Umbilical cord (tissue), 2 donors: Measurements from ENCODE around the gene AMPD3. TPM values are rescaled to one million over a fixed set of nuclear protein-coding genes. Genes with fewer than 3 reads are reported as not detected.

ENCODE experiments used
- DNase-seq: peaks from one replicate; pipeline ENCODE4 v3.0.0-alpha.2; 2015; ENCODE audit warnings: low spot score
- total RNA-seq: library from RNA; depleted of rRNA; stranded (reverse); fragments of >200 nt; gene quantifications from one replicate; pipeline ENCODE4 v1.2.3, GENCODE V29; 2014; ENCODE audit warnings: low replicate concordance; ENCODE audit not compliant: insufficient read depth

The AMPD3 gene
- total RNA-seq, 1 donor from 2014 or later, result 6.0 TPM

GRCh38 chr11:10488121-10488933 lies 33.3 kb downstream of the AMPD3 start:
- DNase-seq, result no peak

DNA sequence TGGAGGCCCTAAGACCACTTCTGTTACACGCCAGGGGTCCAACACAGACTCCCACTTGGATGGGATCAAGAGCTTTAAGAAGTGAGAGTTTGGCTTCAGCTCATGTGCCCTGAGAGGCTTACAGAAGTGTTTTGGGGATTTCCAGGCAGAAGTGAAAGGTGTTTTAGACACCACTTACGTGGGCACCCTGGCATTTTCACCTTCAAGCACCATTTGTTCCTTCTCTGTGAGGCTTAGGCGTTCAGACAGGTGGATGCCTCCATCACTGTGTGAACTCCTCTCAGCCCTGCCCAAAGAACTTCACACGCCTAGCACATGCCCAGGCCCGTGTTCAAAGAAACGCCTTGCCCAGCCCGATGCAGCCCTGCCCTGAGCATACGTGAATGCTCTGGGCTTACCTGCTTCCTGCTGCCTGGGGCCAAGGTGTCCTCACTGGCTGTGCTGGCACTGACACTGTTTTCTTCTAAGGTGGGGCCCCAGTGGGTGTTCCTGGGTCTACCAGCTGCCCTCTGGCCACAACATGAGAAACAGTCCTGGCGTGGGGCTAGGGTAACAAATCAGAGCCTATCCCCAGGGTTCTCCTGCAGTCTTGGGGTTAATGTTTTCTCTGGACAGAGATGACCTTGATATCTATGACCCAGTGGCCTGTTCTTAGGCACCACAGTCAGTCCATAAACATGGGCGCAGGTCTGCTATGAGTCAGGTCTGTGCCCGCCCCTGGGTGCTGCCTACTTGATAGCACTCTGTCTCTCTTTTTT lies 34.0 kb downstream of the AMPD3 start:
- peak; percentile 7 for DNase-seq

- DNase-seq, result no peak
These were observed 35.0 kb downstream of the AMPD3 start for GRCh38 chr11:10490032-10490397.

GRCh38 chr11:10490398-10491241 lies 35.6 kb downstream of the AMPD3 start:
- DNase-seq, result peak; percentile 8

GRCh38 chr11:10492084-10492483 lies 37.0 kb downstream of the AMPD3 start:
- DNase-seq, result no peak

DNA sequence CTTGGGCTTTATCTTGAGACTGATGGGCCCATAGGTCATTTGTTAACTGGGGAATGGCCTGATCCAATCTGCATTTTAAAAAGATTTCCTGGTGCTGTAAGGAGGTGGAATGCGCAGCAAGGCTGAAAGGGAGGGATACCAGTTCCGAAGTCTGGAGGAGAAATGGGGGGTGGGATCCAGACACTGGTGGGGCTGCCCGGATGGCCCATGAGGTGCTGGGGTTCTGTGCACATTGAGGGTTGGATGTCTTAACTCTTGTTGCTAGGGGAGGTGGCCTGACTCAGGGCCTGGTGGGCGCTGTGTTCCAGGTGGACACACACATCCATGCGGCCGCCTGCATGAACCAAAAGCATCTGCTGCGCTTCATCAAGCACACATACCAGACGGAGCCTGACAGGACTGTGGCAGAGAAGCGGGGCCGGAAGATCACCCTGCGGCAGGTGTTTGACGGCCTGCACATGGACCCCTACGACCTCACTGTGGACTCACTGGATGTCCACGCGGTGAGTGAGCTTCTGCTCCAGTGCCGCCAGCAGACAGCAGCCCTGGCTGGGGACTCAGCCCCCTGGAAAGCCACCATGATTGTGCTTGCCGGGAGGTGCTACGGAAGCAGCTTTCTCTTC lies 38.1 kb downstream of the AMPD3 start:
- no peak for DNase-seq

DNA sequence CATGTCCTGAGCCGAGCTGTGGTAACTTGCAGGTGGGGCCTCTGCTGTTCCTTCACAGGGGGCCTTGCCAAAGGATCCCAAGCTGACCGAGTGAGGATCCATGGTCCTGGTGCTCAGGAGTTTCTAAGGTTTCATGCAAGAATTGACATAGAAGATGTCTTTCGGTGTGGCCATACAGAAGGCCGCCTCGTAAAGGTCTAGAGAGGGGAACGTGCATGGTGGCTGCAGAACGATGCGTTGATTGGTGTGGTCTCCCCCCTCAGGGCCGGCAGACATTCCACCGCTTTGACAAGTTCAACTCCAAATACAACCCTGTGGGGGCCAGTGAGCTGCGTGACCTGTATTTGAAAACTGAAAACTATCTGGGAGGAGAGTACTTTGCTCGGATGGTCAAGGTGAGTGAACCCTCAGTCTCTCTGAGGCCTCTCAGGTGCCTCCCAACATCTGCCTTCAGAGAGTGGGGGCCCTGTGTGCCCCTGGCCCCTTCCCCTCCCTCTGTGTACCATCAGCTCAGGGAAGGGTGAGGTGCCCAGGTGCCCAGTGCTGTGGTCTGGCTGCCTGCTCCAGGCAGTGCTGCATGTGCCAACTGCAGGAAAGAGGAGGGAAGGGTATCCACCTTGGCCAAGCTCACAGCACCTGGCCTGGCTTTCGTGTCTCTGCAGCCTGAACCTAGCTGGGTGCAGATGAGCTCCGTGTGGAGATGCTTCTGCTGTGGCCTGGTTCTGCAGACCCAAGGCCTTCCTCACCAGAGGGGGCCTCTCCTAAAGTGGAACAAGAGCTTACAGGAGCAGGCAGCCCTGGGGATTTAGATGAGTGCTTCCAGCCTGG lies 39.8 kb downstream of the AMPD3 start:
- no peak for DNase-seq

GRCh38 chr11:10495464-10495786 lies 40.4 kb downstream of the AMPD3 start:
- no peak for DNase-seq

GRCh38 chr11:10496296-10496936 lies 41.4 kb downstream of the AMPD3 start:
- DNase-seq, result no peak

GRCh38 chr11:10497371-10498021 lies 42.4 kb downstream of the AMPD3 start:
- DNase-seq, result no peak

- no peak for DNase-seq
These were observed 42.9 kb downstream of the AMPD3 start for GRCh38 chr11:10498022-10498400.

- DNase-seq, result no peak
These were observed 43.6 kb downstream of the AMPD3 start for GRCh38 chr11:10498426-10499250.

GRCh38 chr11:10499452-10499851 lies 44.4 kb downstream of the AMPD3 start:
- no peak for DNase-seq

DNA sequence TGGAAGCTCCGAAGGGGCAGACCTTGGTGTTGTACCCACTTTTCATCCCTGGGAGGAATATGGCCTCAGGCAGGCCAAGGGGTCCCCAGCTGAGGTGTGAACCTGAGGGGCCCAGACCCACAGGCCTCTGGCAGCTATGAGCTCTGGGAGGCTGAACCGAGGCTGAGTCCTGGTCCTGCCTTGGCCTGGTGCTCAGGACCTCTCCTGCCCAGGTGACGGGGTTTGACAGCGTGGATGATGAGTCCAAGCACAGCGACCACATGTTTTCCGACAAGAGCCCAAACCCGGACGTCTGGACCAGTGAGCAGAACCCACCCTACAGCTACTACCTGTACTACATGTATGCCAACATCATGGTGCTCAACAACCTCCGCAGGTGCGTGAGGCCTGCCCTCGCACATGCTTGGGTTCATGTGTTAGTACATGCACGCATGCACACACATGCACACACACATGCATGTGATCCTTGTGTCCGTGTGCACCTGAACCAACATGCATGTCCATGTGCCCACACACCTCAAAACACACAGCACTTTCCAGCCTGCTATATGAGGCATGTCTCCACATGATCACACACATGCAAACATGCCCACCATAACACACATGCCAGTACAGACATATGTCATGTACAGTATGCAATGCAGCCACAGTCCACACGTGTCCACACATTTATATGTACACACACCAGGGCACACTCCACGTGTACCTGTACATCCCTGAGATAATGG lies 45.0 kb downstream of the AMPD3 start:
- DNase-seq, result no peak

DNA sequence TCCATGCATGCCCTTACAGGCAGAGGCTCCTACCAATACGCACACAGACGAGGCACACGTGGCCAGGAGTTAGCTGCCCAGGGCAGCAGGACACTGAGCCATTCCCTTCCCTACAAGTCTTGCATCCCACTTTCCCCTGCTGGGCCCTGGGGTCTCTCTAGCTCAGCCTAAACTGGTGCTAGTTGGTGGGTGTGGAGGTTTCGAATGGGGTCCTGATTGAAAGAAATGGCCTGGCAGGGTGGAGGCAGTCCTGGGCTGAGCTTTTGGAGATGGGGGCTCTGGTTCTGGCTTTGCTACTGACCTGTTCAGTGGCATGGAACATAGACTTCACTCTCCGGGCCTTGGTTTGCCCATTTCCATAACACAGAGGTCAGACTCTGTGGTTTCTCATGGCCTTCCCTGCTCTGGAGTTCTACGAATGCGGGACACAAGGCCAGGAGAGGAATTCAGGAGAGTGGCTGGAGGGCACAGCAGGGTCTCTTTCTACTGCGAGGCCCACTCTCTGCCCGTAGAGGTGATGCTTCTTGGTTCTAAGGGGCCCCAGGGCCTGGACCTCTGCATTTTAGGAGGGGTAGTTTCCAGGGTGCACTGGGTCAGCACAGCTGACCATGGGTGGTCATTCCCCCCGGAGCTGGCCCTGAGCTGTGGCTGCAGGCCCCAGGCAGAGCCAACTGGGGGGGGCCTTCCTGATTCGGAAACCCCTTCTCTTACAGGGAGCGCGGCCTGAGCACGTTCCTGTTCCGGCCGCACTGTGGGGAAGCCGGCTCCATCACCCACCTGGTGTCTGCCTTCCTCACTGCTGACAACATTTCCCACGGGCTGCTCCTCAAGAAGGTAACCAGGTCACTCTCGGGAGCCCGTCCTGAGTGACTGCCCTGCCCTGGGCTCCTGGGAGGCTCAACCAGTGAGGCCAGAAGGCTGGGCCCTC lies 46.0 kb downstream of the AMPD3 start:
- DNase-seq, result no peak

DNA sequence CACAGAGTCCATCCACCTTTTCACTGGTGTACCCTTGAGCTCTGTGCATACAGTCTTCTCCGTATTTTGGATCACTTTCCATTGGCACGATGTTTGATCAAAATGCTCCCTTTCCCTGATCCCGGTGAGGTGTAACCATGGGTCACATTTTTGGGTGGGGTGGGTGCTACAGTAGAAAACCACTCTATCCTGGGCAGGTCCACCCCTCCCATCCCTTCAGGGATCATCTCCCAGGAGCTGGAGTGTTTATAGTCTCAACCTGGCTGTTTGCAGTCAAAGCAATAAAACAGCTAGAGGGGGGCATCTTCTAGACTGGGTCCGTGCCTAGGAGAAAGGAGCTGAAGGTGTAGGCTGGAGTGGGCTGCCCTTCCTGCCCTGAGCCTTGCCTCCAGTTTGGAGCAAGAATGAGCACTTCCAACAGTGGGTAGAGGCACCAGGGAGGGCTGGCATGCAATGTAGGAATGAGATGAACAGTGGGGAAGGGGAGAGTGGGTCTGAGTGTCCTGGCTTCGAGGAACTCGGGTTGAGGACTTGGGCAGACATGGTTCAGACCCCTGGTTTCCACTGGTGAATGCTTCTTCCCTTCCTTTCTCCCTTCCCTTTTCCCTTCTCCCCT lies 47.1 kb downstream of the AMPD3 start:
- DNase-seq, result no peak

- DNase-seq, result no peak
These were observed 47.7 kb downstream of the AMPD3 start for GRCh38 chr11:10502770-10503169.
